CD4-positive, alpha-beta T cell treated with Interleukin-17A for 4 hours (primary cell): ENCODE measurements around the gene CCL28.

Experiments
- DNase-seq: peaks from one replicate; pipeline ENCODE4 v3.0.0-alpha.2; 2020; ENCODE audit warnings: mixed read lengths

CCL28 gene

DNA sequence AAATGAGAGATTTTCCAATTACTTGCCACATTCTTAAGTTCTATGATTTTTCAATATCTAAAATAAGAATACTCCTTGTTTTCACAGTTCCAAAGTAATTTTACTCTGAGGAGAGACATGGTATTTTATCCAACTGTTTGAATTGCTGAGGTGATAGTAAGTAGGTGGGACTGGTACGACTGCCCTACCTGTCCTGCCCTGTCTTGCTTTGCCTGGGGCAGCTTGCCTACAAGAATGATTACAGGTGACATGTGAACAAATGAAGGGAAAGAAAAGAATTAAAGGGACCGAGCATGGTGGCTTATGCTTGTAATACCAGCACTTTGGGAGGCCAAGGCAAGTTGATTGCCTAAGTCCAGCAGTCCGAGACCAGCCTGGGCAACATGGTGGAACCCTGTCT lies 57.4 kb downstream of the CCL28 start:
- no peak for DNase-seq

DNA sequence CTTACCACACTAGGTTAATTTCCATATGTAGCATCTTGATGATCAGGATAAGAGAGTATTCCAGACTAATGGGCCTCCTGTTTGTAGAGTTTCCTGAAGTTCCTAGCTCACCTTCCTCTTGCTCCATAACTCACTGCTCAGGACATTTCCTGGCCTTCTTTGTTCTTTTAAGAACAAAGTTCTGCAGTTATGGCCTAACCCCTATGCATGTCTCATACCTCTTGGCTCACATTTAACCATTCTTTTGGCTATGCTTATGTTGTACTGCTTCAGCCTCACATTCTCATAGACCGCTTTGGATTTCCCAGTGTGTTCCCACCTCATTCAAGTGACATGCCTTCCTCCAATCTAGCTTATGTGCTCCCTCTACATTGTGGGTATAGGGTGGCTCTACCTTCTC lies 58.5 kb downstream of the CCL28 start:
- no peak for DNase-seq

DNA sequence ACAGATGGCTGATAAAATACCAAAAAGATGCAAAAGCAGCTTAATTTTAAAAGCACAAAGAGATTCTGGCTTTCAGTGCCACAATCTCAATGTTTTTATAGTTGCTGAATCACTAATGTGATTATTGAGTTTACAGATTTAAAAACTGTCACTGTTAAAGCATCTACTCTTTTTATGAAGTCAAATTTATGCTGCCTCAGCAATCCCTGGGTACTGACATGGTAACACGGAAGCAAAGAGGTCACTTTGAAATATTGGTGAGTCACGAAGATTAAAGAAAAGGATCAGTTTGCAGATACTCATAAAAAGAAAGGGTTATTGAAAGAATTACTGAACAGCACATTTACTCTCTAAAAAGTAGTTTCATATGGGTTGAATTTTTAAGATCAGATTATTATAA lies 59.3 kb downstream of the CCL28 start:
- no peak for DNase-seq

DNA sequence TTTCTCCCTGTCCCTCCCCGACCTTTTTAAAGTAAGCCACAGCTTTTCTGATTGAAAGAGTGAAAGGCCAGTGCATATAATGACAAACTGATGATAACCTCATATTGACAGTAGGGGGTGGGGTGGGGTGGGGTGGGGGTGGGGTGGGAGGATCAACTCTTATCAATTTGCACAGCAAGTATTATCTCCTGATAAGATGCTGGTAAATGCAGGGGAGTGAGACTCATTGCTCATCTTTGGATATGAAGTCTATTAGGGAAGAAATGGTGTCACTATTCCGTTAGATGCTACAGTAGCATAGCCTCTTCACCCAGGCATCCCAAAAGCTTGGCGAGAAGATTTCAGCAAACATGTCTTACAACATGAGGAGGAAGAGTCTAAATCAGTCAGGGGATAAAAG lies 60.1 kb downstream of the CCL28 start:
- no peak for DNase-seq

DNA sequence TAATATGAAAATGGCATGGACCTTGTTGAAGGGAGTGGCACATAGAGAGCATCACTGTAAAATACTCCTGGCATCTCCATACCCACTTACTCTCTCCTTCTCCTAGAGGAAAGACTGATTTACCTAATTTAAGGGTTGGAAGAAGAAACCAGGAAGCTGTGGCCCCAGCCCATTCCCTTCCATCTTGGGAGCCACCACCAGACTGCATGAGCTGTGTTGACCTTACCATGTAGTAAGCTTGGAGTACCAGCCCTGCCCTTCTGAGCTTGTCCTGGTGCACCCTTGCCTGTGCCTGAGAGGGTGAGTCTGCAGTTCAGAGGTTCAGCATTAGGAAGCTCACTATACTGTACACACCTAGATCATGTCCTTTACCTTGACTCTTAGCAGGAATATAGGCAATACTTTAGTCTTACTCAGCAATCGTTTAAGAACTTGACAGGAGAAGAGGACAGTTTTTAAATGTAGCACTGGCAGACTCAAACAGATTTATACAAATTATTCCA lies 63.3 kb downstream of the CCL28 start:
- DNase-seq = no peak

DNA sequence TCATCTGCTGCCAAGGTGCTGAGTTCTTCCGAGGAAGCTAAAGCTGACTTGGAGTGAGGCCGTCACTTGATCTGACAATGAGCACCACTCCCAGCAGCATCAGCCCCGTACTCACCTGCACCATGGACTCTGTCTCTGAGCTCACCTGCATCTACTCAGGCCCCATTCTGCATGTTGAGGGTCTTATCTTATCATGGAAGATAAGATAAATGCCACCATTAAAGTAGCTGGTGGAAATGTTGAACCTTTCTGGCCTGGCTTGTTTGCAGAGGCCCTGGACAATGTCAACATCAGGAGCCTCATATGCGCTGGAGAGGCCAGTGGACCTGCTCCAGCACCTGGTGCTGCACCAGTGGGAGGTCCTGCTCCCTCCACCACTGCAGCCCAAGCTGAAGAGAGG lies 64.0 kb downstream of the CCL28 start:
- no peak for DNase-seq

DNA sequence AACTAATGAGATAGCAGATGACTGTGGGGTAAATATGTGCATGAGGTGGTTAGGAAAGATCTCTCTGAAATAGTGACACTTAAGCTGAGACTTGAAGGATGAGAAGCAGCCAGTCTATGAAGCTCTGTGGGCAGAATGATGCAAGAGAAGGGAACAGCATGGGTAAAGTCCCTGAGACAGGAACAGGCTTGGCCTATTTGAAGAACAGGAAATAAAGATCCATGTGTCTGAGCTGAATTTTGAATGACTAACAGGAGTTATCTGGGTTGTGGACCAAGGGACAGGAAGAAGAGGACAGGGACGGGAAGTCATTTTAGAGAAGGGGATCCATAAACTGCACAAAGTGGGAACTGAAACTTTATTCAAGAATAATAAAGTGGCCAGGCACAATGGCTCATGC lies 73.3 kb downstream of the CCL28 start:
- DNase-seq = no peak

DNA sequence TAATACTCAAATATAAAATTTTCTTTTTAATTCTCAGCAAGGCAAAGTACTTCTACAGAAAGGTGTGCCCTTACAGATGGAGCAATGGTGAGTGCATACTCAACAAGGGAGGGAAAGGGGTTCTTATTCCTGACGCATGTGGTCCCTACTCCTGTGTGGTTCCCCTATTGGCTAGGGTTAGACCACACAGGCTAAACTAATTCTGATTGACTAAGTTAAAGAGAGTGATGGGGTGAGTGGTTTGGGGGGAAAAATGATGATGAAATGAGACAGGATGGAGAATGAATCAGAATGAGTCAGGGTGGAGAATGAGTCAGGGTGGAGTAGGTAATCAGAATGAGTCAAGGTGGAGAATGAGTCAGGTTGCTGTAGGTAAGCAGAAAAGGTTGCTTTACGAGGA lies 76.0 kb downstream of the CCL28 start:
- DNase-seq = no peak

DNA sequence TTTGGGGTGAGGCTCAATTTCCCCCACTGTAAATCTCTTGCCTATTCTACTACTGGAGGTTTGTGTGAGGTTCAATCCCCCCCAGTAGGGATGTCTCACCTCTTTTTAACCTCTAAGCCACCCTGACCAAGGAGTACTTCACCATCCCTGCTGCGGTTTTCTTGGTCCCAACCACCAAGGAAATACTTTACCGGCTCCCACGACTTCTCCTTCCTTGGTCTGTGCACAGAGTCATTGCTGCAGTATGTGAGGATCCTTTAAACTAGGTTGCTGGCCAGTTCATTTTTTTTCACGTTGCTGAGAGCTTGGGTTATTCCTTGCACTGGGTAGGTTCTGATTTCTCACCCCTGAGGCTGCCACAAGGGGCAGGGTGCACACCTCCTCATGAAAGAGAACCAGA lies 76.5 kb downstream of the CCL28 start:
- DNase-seq = no peak

DNA sequence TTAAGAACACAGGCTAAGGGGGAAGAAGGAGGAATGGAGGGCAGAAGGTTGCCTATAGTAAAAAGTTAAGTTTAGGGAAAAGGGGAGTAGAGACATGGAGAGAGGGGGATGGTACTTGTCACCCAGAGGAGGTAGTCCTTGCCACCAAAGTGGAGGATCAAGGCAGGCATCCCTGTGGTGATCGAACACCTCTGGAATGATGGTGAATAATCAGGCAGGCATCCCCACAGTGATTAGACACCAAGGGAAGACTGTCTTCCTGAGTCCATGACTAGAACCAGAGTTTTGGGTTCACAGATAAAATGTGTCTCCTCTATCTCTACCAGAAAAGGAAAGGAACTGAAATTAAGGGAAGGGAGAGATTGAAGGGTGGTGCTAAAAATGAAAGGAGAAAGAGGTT lies 79.8 kb downstream of the CCL28 start:
- no peak for DNase-seq
